ENCODE measurements around the gene MYO16.
A peak's percentile ranks its signal among the peaks of the same experiment; 100 is the strongest.

The MYO16 gene

GRCh38 chr13:109114162-109114561 is 484.8 kb downstream of the MYO16 start:
- Histone ChIP-seq H3K4me3 (ENCODE audit: low read depth, low read length) (no peak overlapping the region), H3K27me3 (peaks cover 18% of the 10 kb centered on the region), H3K36me3 (no peaks in the 10 kb centered on the region), H3K4me1 (no peaks in the 10 kb centered on the region), H3K9me3 (no peaks in the 10 kb centered on the region)
- no peak for DNase-seq
- no peak for TF ChIP-seq CTCF (IDR thresholded peaks at IDR 0.05; ENCODE audit: low read depth, low read length)

DNA sequence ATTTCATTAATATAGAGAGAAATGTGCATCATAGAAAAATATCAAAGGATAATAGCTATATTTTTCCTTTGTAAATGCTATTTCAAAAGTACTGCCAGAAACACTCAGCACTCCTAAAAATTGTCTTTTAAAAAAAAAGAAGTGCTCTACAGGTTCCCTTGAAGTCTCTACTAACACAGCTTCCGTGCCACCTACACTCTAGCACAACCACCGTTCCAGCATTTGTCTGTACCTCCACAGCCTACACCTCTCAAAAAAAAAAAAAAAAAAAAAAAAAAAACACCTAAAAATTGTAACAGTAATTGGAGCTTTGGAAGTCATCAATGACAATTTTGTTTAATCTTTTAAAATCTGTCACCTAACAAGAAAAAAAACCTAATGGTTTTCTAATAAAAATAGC is 485.6 kb downstream of the MYO16 start:
- DNase-seq, result no peak
- Histone ChIP-seq H3K27me3 (peaks cover 18% of the 10 kb centered on the region), H3K4me1 (no peaks in the 10 kb centered on the region), H3K4me3 (ENCODE audit: low read depth, low read length) (no peak overlapping the region), H3K9me3 (no peaks in the 10 kb centered on the region), H3K36me3 (no peaks in the 10 kb centered on the region)
- TF ChIP-seq CTCF (IDR thresholded peaks at IDR 0.05; ENCODE audit: low read depth, low read length), result no peak

- no peaks in the 10 kb centered on the region for H3K36me3 ChIP-seq
- no peak for TF ChIP-seq CTCF (IDR thresholded peaks at IDR 0.05; ENCODE audit: low read depth, low read length)
- peaks cover 15% of the 10 kb centered on the region for H3K27me3 ChIP-seq
- H3K4me1 ChIP-seq, result no peaks in the 10 kb centered on the region
- no peak for DNase-seq
- H3K4me3 ChIP-seq (ENCODE audit: low read depth, low read length), result no peak overlapping the region
- no peaks in the 10 kb centered on the region for H3K9me3 ChIP-seq
These were observed 489.1 kb downstream of the MYO16 start for GRCh38 chr13:109118521-109118920.

DNA sequence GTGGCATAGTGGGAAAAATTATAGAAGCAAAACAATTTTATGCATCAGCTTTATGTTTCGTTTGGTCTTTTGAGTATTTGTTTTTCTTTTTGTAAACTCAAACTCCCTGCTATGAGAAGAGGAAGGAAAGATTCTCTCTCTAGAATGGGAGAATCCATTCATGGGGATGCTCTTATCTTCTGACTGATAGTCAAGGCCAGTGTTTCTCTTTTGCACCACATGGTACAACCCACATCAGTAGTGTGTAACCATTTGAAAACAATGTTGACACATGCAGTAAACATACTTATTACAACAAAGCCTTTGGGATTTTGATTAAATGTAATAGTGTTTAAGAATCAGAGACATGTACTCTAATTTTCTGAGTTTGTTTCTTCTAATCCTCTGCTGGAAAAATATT is 490.5 kb downstream of the MYO16 start:
- no peaks in the 10 kb centered on the region for H3K36me3 ChIP-seq
- no peak for DNase-seq

GRCh38 chr13:109121826-109122225 is 492.4 kb downstream of the MYO16 start:
- Histone ChIP-seq H3K27me3 (no peaks in the 10 kb centered on the region; the same call in 1 of the 2 replicates), H3K4me1 (no peaks in the 10 kb centered on the region), H3K4me3 (ENCODE audit: low read depth, low read length) (no peak overlapping the region), H3K36me3 (no peaks in the 10 kb centered on the region), H3K9me3 (no peaks in the 10 kb centered on the region)
- peak; percentile 43 for DNase-seq
- no peak for TF ChIP-seq CTCF (IDR thresholded peaks at IDR 0.05; ENCODE audit: low read depth, low read length)

More for the DNA sequence above, 490.5 kb downstream of the MYO16 start:
- no peak overlapping the region for H3K4me3 ChIP-seq (ENCODE audit: low read depth, low read length)
- H3K27me3 ChIP-seq, result 0 out of 2 replicates have a peak, but pooled peaks cover 5% of the 10 kb centered on the region
- H3K9me3 ChIP-seq, result no peaks in the 10 kb centered on the region
- H3K4me1 ChIP-seq, result no peaks in the 10 kb centered on the region
- TF ChIP-seq CTCF (IDR thresholded peaks at IDR 0.05; ENCODE audit: low read depth, low read length), result no peak

DNA sequence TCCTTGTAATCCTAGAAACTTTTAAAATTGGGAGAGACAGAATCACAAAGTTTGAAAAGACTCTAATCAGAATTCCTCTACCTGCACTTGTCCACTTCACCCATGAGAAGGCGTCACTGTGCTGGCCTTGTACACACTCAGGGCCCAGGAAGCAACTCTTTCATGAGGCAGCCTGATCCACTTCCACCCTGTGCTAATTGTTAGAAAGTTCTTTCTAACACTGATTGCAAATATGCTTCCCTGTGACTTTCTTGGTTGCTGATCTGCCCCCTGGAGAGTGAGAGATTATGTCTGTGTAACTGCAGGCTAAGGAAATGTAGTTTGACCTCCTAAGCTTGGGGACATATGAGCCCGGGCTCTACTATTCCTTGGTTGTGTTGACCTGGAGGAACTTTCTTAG is 494.6 kb downstream of the MYO16 start:
- Histone ChIP-seq H3K4me3 (ENCODE audit: low read depth, low read length) (no peak overlapping the region), H3K36me3 (no peaks in the 10 kb centered on the region), H3K9me3 (no peaks in the 10 kb centered on the region), H3K4me1 (peaks cover 6% of the 10 kb centered on the region), H3K27me3 (no peaks in the 10 kb centered on the region; the same call in 1 of the 2 replicates)
- no peak for DNase-seq
- no peak for TF ChIP-seq CTCF (IDR thresholded peaks at IDR 0.05; ENCODE audit: low read depth, low read length)

Data from BE2C (cell line).